AG10803 (cell line): ENCODE results near the gene ATXN8OS.
"Not testable (repeated sequence)": the region's sequence is repeated elsewhere in the genome, so short reads cannot be mapped to it uniquely, and the experiment has no call there.

Experiments used
- DNase-seq: peaks from one replicate; pipeline ENCODE4 v3.0.0; 2010; ENCODE audit warnings: low read depth
- H3K4me3 ChIP-seq: 2 replicates; pipeline ENCODE4 v1.5.1; 2011; ENCODE audit warnings: mild to moderate bottlenecking, low read length, control low read depth
- CTCF ChIP-seq: conservative IDR thresholded peaks from 2 replicates; pipeline ENCODE4 v1.5.1; 2011; ENCODE audit warnings: mild to moderate bottlenecking, low read length, control low read depth, inconsistent platforms

ATXN8OS gene

GRCh38 chr13:70107125-70107497, 515 bp upstream of the ATXN8OS start:
- TF ChIP-seq CTCF = no peak
- no peak for DNase-seq
- H3K4me3 ChIP-seq = no peak overlapping the region

- no peak for TF ChIP-seq CTCF
- DNase-seq = no peak
- H3K4me3 ChIP-seq = no peak within 1 kb of the TSS
Observed at GRCh38 chr13:70108356-70109105, 905 bp downstream of the ATXN8OS start, which contains the start of gene KLHL1. Gene KLHL1 (minus strand): TSS chr13:70108452. CDS start chr13:70107699, 753 bp downstream.

GRCh38 chr13:70117338-70117905, 9.8 kb downstream of the ATXN8OS start:
- DNase-seq = no peak
- no peak for TF ChIP-seq CTCF
- H3K4me3 ChIP-seq = no peak overlapping the region

- H3K4me3 ChIP-seq = no peak overlapping the region
- no peak for DNase-seq
- no peak for TF ChIP-seq CTCF
Observed at GRCh38 chr13:70125693-70126092, 18.1 kb downstream of the ATXN8OS start.

GRCh38 chr13:70128098-70128497, 20.5 kb downstream of the ATXN8OS start:
- no peak for TF ChIP-seq CTCF
- no peak overlapping the region for H3K4me3 ChIP-seq
- no peak for DNase-seq

- DNase-seq, H3K4me3 ChIP-seq: not testable (repeated sequence)
Observed at GRCh38 chr13:70142658-70143057, 35.0 kb downstream of the ATXN8OS start.

GRCh38 chr13:70162141-70162540, 54.5 kb downstream of the ATXN8OS start:
- H3K4me3 ChIP-seq = no peak overlapping the region
- no peak for DNase-seq
- TF ChIP-seq CTCF = no peak
